Smooth muscle cell (in vitro differentiated cells): ENCODE results near the gene IGFBP6. TPM values are rescaled to one million over a fixed set of nuclear protein-coding genes. Genes with fewer than 3 reads are reported as not detected.

Source experiments
- DNase-seq: peaks from one replicate; lab custom pipeline; 2025; ENCODE audit not compliant: unreplicated experiment; lab: John Stamatoyannopoulos, UW
- H2AFZ ChIP-seq: fragments of 200-600 bp; sonication (generic); 2 replicates; pipeline ENCODE4 v1.6.0; 2016; ENCODE audit warnings: antibody characterized with exemption, low read depth, mild to moderate bottlenecking
- H3F3A ChIP-seq: fragments of 200-600 bp; sonication (generic); 2 replicates; pipeline ENCODE4 v1.6.0; 2017; ENCODE audit warnings: antibody characterized with exemption, low read depth
- H3K27ac ChIP-seq: fragments of 200-600 bp; sonication (generic); 2 replicates; pipeline ENCODE4 v1.5.1; 2016; ENCODE audit warnings: low read depth, mild to moderate bottlenecking
- H3K27me3 ChIP-seq: fragments of 200-600 bp; sonication (generic); 2 replicates; pipeline ENCODE4 v1.6.1; 2016; ENCODE audit warnings: low read depth, mild to moderate bottlenecking
- H3K36me3 ChIP-seq: fragments of 200-600 bp; sonication (generic); 2 replicates; pipeline ENCODE4 v1.5.1; 2016; ENCODE audit warnings: low read depth
- H3K4me1 ChIP-seq: fragments of 200-600 bp; sonication (generic); 2 replicates; pipeline ENCODE4 v1.5.1; 2016; ENCODE audit warnings: low read depth
- H3K4me2 ChIP-seq: fragments of 200-600 bp; sonication (generic); 2 replicates; pipeline ENCODE4 v1.6.0; 2016; ENCODE audit warnings: mild to moderate bottlenecking
- H3K4me3 ChIP-seq: fragments of 200-600 bp; sonication (generic); 2 replicates; pipeline ENCODE4 v1.5.1; 2016; ENCODE audit warnings: mild to moderate bottlenecking
- H3K79me2 ChIP-seq: fragments of 200-600 bp; sonication (generic); 2 replicates; pipeline ENCODE4 v1.6.0; 2016; ENCODE audit warnings: low read depth, mild to moderate bottlenecking
- H3K9ac ChIP-seq: fragments of 200-600 bp; sonication (generic); 2 replicates; pipeline ENCODE4 v1.6.0; 2016; ENCODE audit warnings: low read depth
- H3K9me3 ChIP-seq: fragments of 200-600 bp; sonication (generic); replicated peaks from 2 replicates; pipeline ENCODE4 v1.5.1; 2016; ENCODE audit warnings: low read depth
- H4K20me1 ChIP-seq: fragments of 200-600 bp; sonication (generic); 2 replicates; pipeline ENCODE4 v1.6.0; 2016; ENCODE audit warnings: low read depth
- CTCF ChIP-seq: fragments of 200-600 bp; sonication (generic); IDR thresholded peaks from 2 replicates; pipeline ENCODE4 v1.5.1; 2017; ENCODE audit warnings: borderline replicate concordance, mild to moderate bottlenecking, antibody characterized with exemption; ENCODE audit not compliant: insufficient read depth, poor library complexity, severe bottlenecking
- WGBS: methylation state at CpG from one replicate; pipeline ENCODE4 v1.1.7; 2016; ENCODE audit warnings: low lambda C conversion rate; 5-methylcytosine and 5-hydroxymethylcytosine counted together
- polyA plus RNA-seq: library from polyadenylated mRNA; unstranded; fragments of >200 nt; fragmentation: Nextera tagmentation; extraction: Ambion mirVana; gene quantifications from 2 replicates; pipeline ENCODE4 v1.2.1, GENCODE V29; 2016
- total RNA-seq: library from RNA; depleted of rRNA; stranded (reverse); fragments of >200 nt; gene quantifications from 2 replicates; pipeline ENCODE4 v1.2.3, GENCODE V29; 2014

IGFBP6 gene
- total and polyA plus RNA-seq, 2 experiments from 2014 or later = 22.6 to 94.4 TPM

DNA sequence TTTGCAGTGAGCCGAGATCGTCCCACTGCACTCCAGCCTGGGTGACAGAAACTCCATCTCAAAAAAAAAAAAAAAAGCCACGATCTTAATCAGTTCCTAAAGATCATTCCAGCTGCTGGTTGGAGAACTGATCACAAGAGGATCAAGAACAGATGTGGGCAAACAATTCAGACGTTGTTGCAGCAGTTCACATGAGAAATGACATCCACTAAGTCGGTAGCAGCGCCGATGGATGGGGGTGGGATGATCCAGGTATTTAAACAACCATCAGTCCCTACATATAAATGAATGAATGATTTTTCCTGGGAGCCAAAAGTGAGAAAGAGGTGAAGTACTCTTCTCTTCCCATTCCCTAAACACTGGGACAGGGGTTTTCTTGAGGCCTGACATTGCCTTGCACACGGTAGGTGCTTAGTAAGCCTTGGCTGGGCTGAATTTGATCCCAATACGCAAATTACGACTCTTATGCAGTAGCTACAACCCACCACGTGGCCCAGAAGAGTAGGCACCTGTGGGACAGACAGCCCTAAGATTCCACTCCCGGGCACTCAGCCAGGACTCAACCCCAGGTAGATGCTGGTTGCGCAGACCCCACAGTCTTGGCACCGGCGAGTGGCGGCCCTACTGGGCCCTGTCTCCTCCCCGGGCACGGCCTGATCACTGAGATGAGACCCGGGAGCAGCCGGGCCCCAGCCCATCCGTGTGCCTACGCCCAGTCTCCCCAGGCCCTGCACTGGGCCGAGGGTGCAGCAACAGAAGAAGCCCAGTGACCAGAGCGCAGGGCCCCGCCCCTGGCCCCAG lies 18.8 kb upstream of the IGFBP6 start:
- Histone ChIP-seq H3K79me2 (peaks cover 19% of the 10 kb centered on the region), H3K4me1 (peaks cover 8% of the 10 kb centered on the region), H4K20me1 (peaks cover 26% of the 10 kb centered on the region), H3K4me3 (peak overlapping the region; percentile 75), H3F3A (peaks cover 8% of the 10 kb centered on the region), H2AFZ (no peak overlapping the region), H3K9ac (peak overlapping the region; percentile 76), H3K27me3 (no peaks in the 10 kb centered on the region), H3K9me3 (no peaks in the 10 kb centered on the region), H3K36me3 (no peaks in the 10 kb centered on the region), H3K27ac (peak overlapping the region; percentile 81), H3K4me2 (peak overlapping the region; percentile 85)
- TF ChIP-seq CTCF = no peak
- WGBS = 24% methylated on average over 23 of the region's 25 CpGs
- DNase-seq = no peak

DNA sequence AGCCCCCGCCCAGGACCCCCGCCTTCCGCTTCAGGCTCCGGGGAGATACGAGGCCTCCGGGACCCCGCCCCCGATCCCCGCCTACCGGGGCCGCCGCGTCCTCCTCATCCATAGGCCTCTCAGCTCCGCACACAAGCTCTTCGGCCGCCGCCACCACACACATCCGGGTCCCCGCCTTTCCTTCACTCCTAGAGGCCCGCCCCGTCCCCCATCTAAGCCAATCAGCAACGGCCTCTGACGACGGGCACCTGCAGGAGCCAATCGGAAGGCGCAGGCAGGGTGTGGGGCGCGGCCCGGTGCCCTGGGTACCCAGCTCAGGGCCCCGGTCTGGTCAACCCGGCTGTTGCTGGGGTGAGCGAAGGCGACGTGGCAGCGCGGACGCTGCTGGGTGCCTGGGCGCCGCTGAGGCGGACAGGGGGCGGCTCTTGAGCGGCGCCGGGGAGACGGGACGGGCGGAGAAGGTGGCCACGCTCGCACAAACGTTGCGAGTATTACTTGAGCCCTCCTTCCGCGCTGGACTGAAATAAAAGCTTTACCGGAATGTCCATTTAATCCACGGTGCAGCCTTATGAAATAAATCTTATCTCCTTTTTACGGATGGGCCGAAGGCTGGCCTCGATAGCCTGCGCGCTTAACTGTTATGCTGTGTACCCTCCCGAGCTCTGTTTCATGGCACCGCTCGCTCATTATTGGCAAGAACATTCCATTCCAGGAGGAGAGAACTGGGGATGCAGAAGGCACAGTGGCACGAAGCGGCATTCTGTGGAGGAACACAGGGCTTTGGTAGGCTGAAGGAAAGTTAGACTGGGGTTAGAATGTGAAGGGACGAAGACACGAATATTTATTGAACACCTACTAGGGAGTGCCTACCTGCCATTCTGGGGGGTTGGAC lies 18.0 kb upstream of the IGFBP6 start, which contains the start of gene SPRYD3:
TSS of gene SPRYD3 (minus strand) at position 165 of the 892 bp plus-strand sequence. CDS start at position 108, 57 bp downstream.
- DNase-seq = peak; percentile 94
- Histone ChIP-seq H3K27me3 (no peaks in the 10 kb centered on the region), H4K20me1 (peaks cover 19% of the 10 kb centered on the region), H3K36me3 (no peaks in the 10 kb centered on the region), H2AFZ (peak within 1 kb of the TSS; percentile 81), H3K9ac (peak within 1 kb of the TSS; percentile 76), H3K4me3 (peak within 1 kb of the TSS; percentile 75), H3K9me3 (no peaks in the 10 kb centered on the region), H3K4me2 (peak within 1 kb of the TSS; percentile 85), H3F3A (peaks cover 8% of the 10 kb centered on the region), H3K27ac (peak within 1 kb of the TSS; percentile 81), H3K4me1 (peaks cover 8% of the 10 kb centered on the region), H3K79me2 (peaks cover 19% of the 10 kb centered on the region)
- WGBS = 4% methylated on average over 52 of the region's 67 CpGs
- no peak for TF ChIP-seq CTCF

- 76% methylated on average over 2 of the region's 2 CpGs for WGBS
Measured at GRCh38 chr12:53082637-53083175, 14.8 kb upstream of the IGFBP6 start.

More at GRCh38 chr12:53082637-53083175, 14.8 kb upstream of the IGFBP6 start:
- Histone ChIP-seq H3K79me2 (peaks cover 11% of the 10 kb centered on the region), H4K20me1 (no peaks in the 10 kb centered on the region), H3K36me3 (no peaks in the 10 kb centered on the region), H3F3A (peaks cover 8% of the 10 kb centered on the region), H3K9ac (no peak overlapping the region), H3K4me2 (no peak overlapping the region), H3K27me3 (no peaks in the 10 kb centered on the region), H3K27ac (no peak overlapping the region), H2AFZ (no peak overlapping the region), H3K4me3 (no peak overlapping the region), H3K9me3 (no peaks in the 10 kb centered on the region), H3K4me1 (peaks cover 8% of the 10 kb centered on the region)
- no peak for TF ChIP-seq CTCF
- no peak for DNase-seq
